H9 (cell line): Measurements from ENCODE around the gene KCNH4. TPM values are rescaled to one million over a fixed set of nuclear protein-coding genes. Genes with fewer than 3 reads are reported as not detected.

Experiments used
- DNase-seq: peaks from one replicate; pipeline ENCODE4 v3.0.0-alpha.2; 2017
- H2AFZ ChIP-seq: one replicate; pipeline ENCODE4 v1.6.1; 2013; ENCODE audit warnings: mild to moderate bottlenecking, low read length, control low read depth, moderate library complexity
- H2AK5ac ChIP-seq: 2 replicates; pipeline ENCODE4 v1.6.1; 2013; ENCODE audit warnings: low read length, control low read depth, mixed read lengths; ENCODE audit not compliant: insufficient read length
- H2BK120ac ChIP-seq: one replicate; pipeline ENCODE4 v1.6.1; 2013; ENCODE audit warnings: low read depth, mild to moderate bottlenecking, low read length, control low read depth, inconsistent platforms; ENCODE audit not compliant: poor library complexity, severe bottlenecking
- H2BK12ac ChIP-seq: 2 replicates; pipeline ENCODE4 v1.6.1; 2013; ENCODE audit warnings: low read length, control low read depth, mixed read lengths, low read depth; ENCODE audit not compliant: insufficient read length
- H2BK15ac ChIP-seq: 2 replicates; pipeline ENCODE4 v1.6.1; 2013; ENCODE audit warnings: low read depth, low read length, control low read depth
- H2BK20ac ChIP-seq: one replicate; pipeline ENCODE4 v1.6.1; 2013; ENCODE audit warnings: low read depth, mild to moderate bottlenecking, low read length, control low read depth, inconsistent platforms; ENCODE audit not compliant: poor library complexity, severe bottlenecking
- H2BK5ac ChIP-seq: 2 replicates; pipeline ENCODE4 v1.6.1; 2013; ENCODE audit warnings: low read length, control low read depth, mixed read lengths; ENCODE audit not compliant: insufficient read length
- H3K14ac ChIP-seq: 2 replicates; pipeline ENCODE4 v1.6.1; 2013; ENCODE audit warnings: low read length, control low read depth; ENCODE audit not compliant: insufficient read depth
- H3K18ac ChIP-seq: 2 replicates; pipeline ENCODE4 v1.6.1; 2013; ENCODE audit warnings: low read depth, mild to moderate bottlenecking, mixed read lengths, low read length, control low read depth; ENCODE audit not compliant: insufficient read length
- H3K23ac ChIP-seq: 2 replicates; pipeline ENCODE4 v1.6.1; 2013; ENCODE audit warnings: low read length, control low read depth, mixed read lengths, low read depth; ENCODE audit not compliant: insufficient read length
- H3K23me2 ChIP-seq: 2 replicates; pipeline ENCODE4 v1.6.1; 2013; ENCODE audit warnings: low read depth, mild to moderate bottlenecking, mixed read lengths, low read length, control low read depth; ENCODE audit not compliant: insufficient read length, poor library complexity, severe bottlenecking
- H3K27ac ChIP-seq: 2 replicates; pipeline ENCODE4 v1.5.1; 2013; ENCODE audit warnings: low read length, control low read depth, mixed read lengths, low read depth; ENCODE audit not compliant: insufficient read length
- H3K27me3 ChIP-seq: 2 replicates; pipeline ENCODE4 v1.6.1; 2013; ENCODE audit warnings: low read length, control low read depth, inconsistent platforms; ENCODE audit not compliant: insufficient read depth
- H3K4ac ChIP-seq: 2 replicates; pipeline ENCODE4 v1.6.1; 2013; ENCODE audit warnings: low read depth, mild to moderate bottlenecking, control low read depth, inconsistent platforms, low read length, moderate library complexity
- H3K4me1 ChIP-seq: 2 replicates; pipeline ENCODE4 v1.6.1; 2013; ENCODE audit warnings: low read length, control low read depth, inconsistent platforms; ENCODE audit not compliant: insufficient read depth
- H3K4me2 ChIP-seq: 2 replicates; pipeline ENCODE4 v1.6.1; 2013; ENCODE audit warnings: low read length, control low read depth, mixed read lengths; ENCODE audit not compliant: insufficient read length, insufficient read depth
- H3K56ac ChIP-seq: 2 replicates; pipeline ENCODE4 v1.6.1; 2013; ENCODE audit warnings: low read depth, mild to moderate bottlenecking, mixed read lengths, low read length, control low read depth; ENCODE audit not compliant: insufficient read length
- H3K79me1 ChIP-seq: 2 replicates; pipeline ENCODE4 v1.6.1; 2013; ENCODE audit warnings: low read depth, mild to moderate bottlenecking, moderate library complexity, low read length, control low read depth, inconsistent platforms; ENCODE audit not compliant: insufficient read depth, poor library complexity, severe bottlenecking
- H3K79me2 ChIP-seq: 2 replicates; pipeline ENCODE4 v1.6.1; 2013; ENCODE audit warnings: low read length, control low read depth, inconsistent platforms; ENCODE audit not compliant: insufficient read depth
- H3K9ac ChIP-seq: 2 replicates; pipeline ENCODE4 v1.6.1; 2013; ENCODE audit warnings: low read length, control low read depth, mixed read lengths; ENCODE audit not compliant: insufficient read length; ENCODE audit errors: extremely low read depth
- H3K9me3 ChIP-seq: one replicate; pipeline ENCODE4 v1.6.1; 2013; ENCODE audit warnings: low read depth, low read length, inconsistent platforms; ENCODE audit not compliant: control insufficient read depth
- H3T11ph ChIP-seq: one replicate; pipeline ENCODE4 v1.6.1; 2013; ENCODE audit warnings: mild to moderate bottlenecking, low read length, control low read depth, inconsistent platforms
- H4K20me1 ChIP-seq: one replicate; pipeline ENCODE4 v1.6.1; 2013; ENCODE audit not compliant: control insufficient read depth, insufficient read length, insufficient read depth
- H4K5ac ChIP-seq: 2 replicates; pipeline ENCODE4 v1.6.1; 2013; ENCODE audit warnings: low read depth, mild to moderate bottlenecking, mixed read lengths, low read length, control low read depth; ENCODE audit not compliant: insufficient read length
- H4K8ac ChIP-seq: replicated peaks from 2 replicates; pipeline ENCODE4 v1.6.1; 2013; ENCODE audit warnings: low read length, control low read depth, mixed read lengths, low read depth; ENCODE audit not compliant: insufficient read length
- H4K91ac ChIP-seq: 2 replicates; pipeline ENCODE4 v1.6.1; 2013; ENCODE audit warnings: low read depth, mild to moderate bottlenecking, moderate library complexity, mixed read lengths, low read length, control low read depth; ENCODE audit not compliant: insufficient read length
- H3K27ac Mint-ChIP-seq, 3 experiments: 2 replicates in 2 of 3; 3 replicates in 1 of 3; pipeline ENCODE4 v1.8.0; 2020 to 2021; ENCODE audit warnings: mixed read lengths in 3 of 3, mild to moderate bottlenecking in 1 of 3, moderate library complexity in 1 of 3
- H3K27me3 Mint-ChIP-seq: 2 replicates; pipeline ENCODE4 v1.8.0; 2021; ENCODE audit warnings: low read depth, mild to moderate bottlenecking, moderate library complexity, mixed read lengths
- H3K36me3 Mint-ChIP-seq, 3 experiments: 2 replicates in 2 of 3; 3 replicates in 1 of 3; pipeline ENCODE4 v1.8.0; 2020 to 2021; ENCODE audit warnings: low read depth in 3 of 3, mixed read lengths in 3 of 3; ENCODE audit not compliant: insufficient read depth in 1 of 3
- H3K4me1 Mint-ChIP-seq, 2 experiments: 2 replicates each; pipeline ENCODE4 v1.8.0; 2020; ENCODE audit warnings: mixed read lengths in 2 of 2
- H3K4me3 Mint-ChIP-seq, 2 experiments: 2 replicates in 1 of 2; 3 replicates in 1 of 2; pipeline ENCODE4 v1.8.0; 2020 to 2021; ENCODE audit warnings: mild to moderate bottlenecking in 2 of 2, mixed read lengths in 2 of 2, moderate library complexity in 1 of 2
- H3K9me3 Mint-ChIP-seq, 2 experiments: 2 replicates in 1 of 2; 3 replicates in 1 of 2; pipeline ENCODE4 v1.8.0; 2020; ENCODE audit warnings: mild to moderate bottlenecking in 2 of 2, mixed read lengths in 2 of 2, moderate library complexity in 1 of 2
- WGBS: extraction: QIAGEN DNeasy Blood & Tissue Kit; methylation state at CpG from one replicate; pipeline ENCODE4 v1.1.7; 2013; ENCODE audit warnings: missing lambda C conversion rate, low lambda C conversion rate, mixed read lengths; ENCODE audit not compliant: insufficient read length; ENCODE audit errors: extremely low coverage; 5-methylcytosine and 5-hydroxymethylcytosine counted together
- total RNA-seq: library from RNA; stranded (reverse); gene quantifications from 2 replicates; pipeline ENCODE4 v1.2.1, GENCODE V29; 2021
- TF ChIP-seq, protein P1 (sequence below): fragments of 200-600 bp; sonication (generic); conservative IDR thresholded peaks from 3 replicates; pipeline ENCODE4 v1.8.0; 2021; ENCODE audit warnings: antibody characterized with exemption, mild to moderate bottlenecking

Gene KCNH4
- total RNA-seq, 1 experiment from 2014 or later, result not detected

DNA sequence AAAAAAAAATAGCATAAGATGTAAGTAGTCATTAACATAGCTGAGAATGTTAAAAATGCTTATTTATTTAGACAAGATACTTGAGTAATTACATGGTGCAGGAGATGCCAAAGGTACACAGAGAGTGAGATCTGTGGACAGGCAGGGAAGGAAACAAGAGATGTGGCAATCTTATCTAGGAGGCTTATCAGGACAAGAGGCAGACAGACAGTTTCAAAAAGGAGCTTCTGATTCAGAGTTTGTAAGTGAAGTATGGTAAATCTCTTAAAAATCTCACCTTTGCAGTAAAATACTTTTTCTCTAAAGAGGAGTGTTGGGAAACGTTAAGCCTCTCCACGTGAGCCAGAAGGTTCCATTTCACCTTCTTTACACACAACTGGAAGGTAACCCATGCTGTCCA, 33.2 kb upstream of the KCNH4 start:
- H3K14ac ChIP-seq, result no peak overlapping the region
- H3K9ac ChIP-seq, result no peak overlapping the region
- no peak overlapping the region for H4K91ac ChIP-seq
- H2AK5ac ChIP-seq, result no peak overlapping the region
- Mint-ChIP-seq H3K4me3 (no peak overlapping the region), H3K27me3 (no peaks in the 10 kb centered on the region), H3K27ac (no peak overlapping the region), H3K36me3 (peaks cover 22 to 63% (median 62%) of the 10 kb centered on the region in 3 experiments), H3K4me1 (no peaks in the 10 kb centered on the region), H3K9me3 (no peaks in the 10 kb centered on the region)
- no peak overlapping the region for H3K4ac ChIP-seq
- no peak overlapping the region for H2BK12ac ChIP-seq
- no peak overlapping the region for H3K18ac ChIP-seq
- no peak overlapping the region for H2BK120ac ChIP-seq
- no peak overlapping the region for H4K5ac ChIP-seq
- no peaks in the 10 kb centered on the region for H3K4me1 ChIP-seq
- TF ChIP-seq, protein P1, sequence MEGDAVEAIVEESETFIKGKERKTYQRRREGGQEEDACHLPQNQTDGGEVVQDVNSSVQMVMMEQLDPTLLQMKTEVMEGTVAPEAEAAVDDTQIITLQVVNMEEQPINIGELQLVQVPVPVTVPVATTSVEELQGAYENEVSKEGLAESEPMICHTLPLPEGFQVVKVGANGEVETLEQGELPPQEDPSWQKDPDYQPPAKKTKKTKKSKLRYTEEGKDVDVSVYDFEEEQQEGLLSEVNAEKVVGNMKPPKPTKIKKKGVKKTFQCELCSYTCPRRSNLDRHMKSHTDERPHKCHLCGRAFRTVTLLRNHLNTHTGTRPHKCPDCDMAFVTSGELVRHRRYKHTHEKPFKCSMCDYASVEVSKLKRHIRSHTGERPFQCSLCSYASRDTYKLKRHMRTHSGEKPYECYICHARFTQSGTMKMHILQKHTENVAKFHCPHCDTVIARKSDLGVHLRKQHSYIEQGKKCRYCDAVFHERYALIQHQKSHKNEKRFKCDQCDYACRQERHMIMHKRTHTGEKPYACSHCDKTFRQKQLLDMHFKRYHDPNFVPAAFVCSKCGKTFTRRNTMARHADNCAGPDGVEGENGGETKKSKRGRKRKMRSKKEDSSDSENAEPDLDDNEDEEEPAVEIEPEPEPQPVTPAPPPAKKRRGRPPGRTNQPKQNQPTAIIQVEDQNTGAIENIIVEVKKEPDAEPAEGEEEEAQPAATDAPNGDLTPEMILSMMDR, result no peak
- no peak overlapping the region for H2AFZ ChIP-seq
- H3K4me2 ChIP-seq, result no peak overlapping the region
- no peaks in the 10 kb centered on the region for H3K23me2 ChIP-seq
- WGBS, result no CpG with 5 or more reads among the region's 2 CpGs
- no peaks in the 10 kb centered on the region for H3K79me1 ChIP-seq
- H3K23ac ChIP-seq, result no peak overlapping the region
- no peak overlapping the region for H2BK15ac ChIP-seq
- no peak overlapping the region for H2BK20ac ChIP-seq
- no peak overlapping the region for H3K27ac ChIP-seq
- H4K20me1 ChIP-seq, result no peaks in the 10 kb centered on the region
- no peak overlapping the region for H2BK5ac ChIP-seq
- no peak overlapping the region for H3T11ph ChIP-seq
- H3K9me3 ChIP-seq, result no peaks in the 10 kb centered on the region
- H3K56ac ChIP-seq, result no peak overlapping the region
- H3K79me2 ChIP-seq, result no peaks in the 10 kb centered on the region
- no peak overlapping the region for H4K8ac ChIP-seq
- DNase-seq, result no peak
- no peaks in the 10 kb centered on the region for H3K27me3 ChIP-seq
